ENCODE results near the gene TSR1. TPM values are rescaled to one million over a fixed set of nuclear protein-coding genes. Genes with fewer than 3 reads are reported as not detected.
A peak's percentile ranks its signal among the peaks of the same experiment; 100 is the strongest.

The TSR1 gene
- total RNA-seq, 1 donor from 2014 or later = 17.7 TPM

- peaks cover 3% of the 10 kb centered on the region for H3K4me1 ChIP-seq
- no peak for ATAC-seq
- no peak overlapping the region for H3K4me3 ChIP-seq
- peaks cover 30% of the 10 kb centered on the region for H3K36me3 ChIP-seq
- no peaks in the 10 kb centered on the region for H3K27me3 ChIP-seq
- intact Hi-C loops (cut with DNase I) = no loop called here
- no peak for TF ChIP-seq CTCF (IDR thresholded peaks at IDR 0.05)
- DNase-seq = no peak
- H3K27ac ChIP-seq = no peak overlapping the region
- H3K9me3 ChIP-seq = no peaks in the 10 kb centered on the region
These were observed 8.3 kb upstream of the TSR1 start for GRCh38 chr17:2344528-2344927.

- H3K4me3 ChIP-seq = no peak overlapping the region
- H3K27ac ChIP-seq = no peak overlapping the region
- no peak for ATAC-seq
- peaks cover 5% of the 10 kb centered on the region for H3K4me1 ChIP-seq
- DNase-seq = no peak
- no peaks in the 10 kb centered on the region for H3K27me3 ChIP-seq
- no peaks in the 10 kb centered on the region for H3K9me3 ChIP-seq
- TF ChIP-seq CTCF (IDR thresholded peaks at IDR 0.05) = no peak
- H3K36me3 ChIP-seq = peaks cover 30% of the 10 kb centered on the region
- intact Hi-C loops (cut with DNase I) = no loop called here
These were observed 7.2 kb upstream of the TSR1 start for GRCh38 chr17:2343421-2343820.

- Histone ChIP-seq H3K4me3 (peak overlapping the region; percentile 84), H3K9me3 (no peaks in the 10 kb centered on the region), H3K4me1 (peaks cover 18% of the 10 kb centered on the region), H3K27me3 (no peaks in the 10 kb centered on the region), H3K27ac (peak overlapping the region; percentile 79), H3K36me3 (peaks cover 35% of the 10 kb centered on the region)
- intact Hi-C loops (cut with DNase I) = no loop called here
- DNase-seq (no peak), ATAC-seq (no peak)
- TF ChIP-seq CTCF (IDR thresholded peaks at IDR 0.05) = no peak
These were observed 2.0 kb upstream of the TSR1 start for GRCh38 chr17:2338315-2338657.

GRCh38 chr17:2337544-2338314 is 1.5 kb upstream of the TSR1 start:
- no peaks in the 10 kb centered on the region for H3K27me3 ChIP-seq
- intact Hi-C loops (cut with DNase I) = no loop called here
- H3K27ac ChIP-seq = peak overlapping the region; percentile 79
- H3K36me3 ChIP-seq = peaks cover 38% of the 10 kb centered on the region
- H3K4me1 ChIP-seq = peaks cover 18% of the 10 kb centered on the region
- DNase-seq = peak; percentile 87
- no peaks in the 10 kb centered on the region for H3K9me3 ChIP-seq
- peak; percentile 71 for ATAC-seq
- H3K4me3 ChIP-seq = peak overlapping the region; percentile 84
- no peak for TF ChIP-seq CTCF (IDR thresholded peaks at IDR 0.05)

- intact Hi-C loops (cut with DNase I) = no loop called here
- peak; percentile 86 for DNase-seq
- peak within 1 kb of the TSS; percentile 79 for H3K27ac ChIP-seq
- peaks cover 18% of the 10 kb centered on the region for H3K4me1 ChIP-seq
- H3K27me3 ChIP-seq = no peaks in the 10 kb centered on the region
- no peak for TF ChIP-seq CTCF (IDR thresholded peaks at IDR 0.05)
- ATAC-seq = peak; percentile 79
- no peaks in the 10 kb centered on the region for H3K9me3 ChIP-seq
- H3K36me3 ChIP-seq = peaks cover 42% of the 10 kb centered on the region
- H3K4me3 ChIP-seq = peak within 1 kb of the TSS; percentile 84
These were observed 741 bp upstream of the TSR1 start, which contains the start of gene SGSM2 for GRCh38 chr17:2336852-2337543. SGSM2 (plus strand) TSS chr17:2337501; CDS start chr17:2337689, 188 bp downstream.
